HEK293 (cell line): ENCODE measurements around the gene MRPL47.

Experiments used
- CTCF ChIA-PET: fragments of 350-600 bp; formaldehyde crosslinking; extraction: SDS; loops from one replicate; lab custom pipeline; 2021; ENCODE audit warnings: antibody characterized with exemption; lab: Yijun Ruan, JAX
- POLR2A ChIA-PET: fragments of 300-600 bp; formaldehyde crosslinking; extraction: SDS; loops from one replicate; lab custom pipeline; 2020; ENCODE audit warnings: antibody characterized with exemption, inconsistent platforms; lab: Yijun Ruan, JAX
- H3K27ac ChIP-seq: fragments of 200-500 bp; sonication (Bioruptor generic); 2 replicates; pipeline ENCODE4 v1.5.1; 2014; ENCODE audit warnings: low read depth, low read length, control low read depth, inconsistent platforms; ENCODE audit errors: extremely low read depth
- H3K36me3 ChIP-seq, 2 experiments: fragments of 200-500 bp in 1 of 2; sonication (Bioruptor generic) in 1 of 2; 1 replicate in 1 of 2; 2 replicates in 1 of 2; pipeline ENCODE4 v1.5.1; 2014 to 2017; ENCODE audit warnings: inconsistent platforms in 2 of 2, low read length in 2 of 2; ENCODE audit not compliant: control insufficient read depth in 2 of 2, insufficient read depth in 1 of 2
- H3K4me1 ChIP-seq: fragments of 200-500 bp; sonication (Bioruptor generic); 2 replicates; pipeline ENCODE4 v1.5.1; 2014; ENCODE audit warnings: mild to moderate bottlenecking, low read length, inconsistent platforms; ENCODE audit not compliant: control insufficient read depth, insufficient read depth
- H3K4me3 ChIP-seq: 2 replicates; pipeline ENCODE4 v1.5.1; 2011; ENCODE audit warnings: low read depth, mild to moderate bottlenecking, control low read depth, low read length, moderate library complexity
- H3K9me3 ChIP-seq: fragments of 200-500 bp; sonication (Bioruptor generic); 2 replicates; pipeline ENCODE4 v1.5.1; 2014; ENCODE audit warnings: low read depth, low read length, inconsistent platforms; ENCODE audit not compliant: control insufficient read depth, insufficient read depth
- BCL11A ChIP-seq: fragments of 450-650 bp; formaldehyde crosslinking; IDR thresholded peaks from 2 replicates; pipeline ENCODE4 v1.5.1; 2016; ENCODE audit warnings: low read depth, missing biosample characterization, missing genetic modification characterization
- EGR2 ChIP-seq: fragments of 450-650 bp; formaldehyde crosslinking; IDR thresholded peaks from 2 replicates; pipeline ENCODE4 v1.5.1; 2016; ENCODE audit warnings: low read depth, missing biosample characterization, missing genetic modification characterization
- GLI4 ChIP-seq: fragments of 450-650 bp; formaldehyde crosslinking; IDR thresholded peaks from 2 replicates; pipeline ENCODE4 v1.5.1; 2016; ENCODE audit warnings: missing biosample characterization, missing genetic modification characterization
- GLIS1 ChIP-seq: fragments of 450-650 bp; formaldehyde crosslinking; IDR thresholded peaks from 2 replicates; pipeline ENCODE4 v1.5.1; 2016; ENCODE audit warnings: missing biosample characterization, missing genetic modification characterization
- GLIS2 ChIP-seq: fragments of 450-650 bp; formaldehyde crosslinking; IDR thresholded peaks from 2 replicates; pipeline ENCODE4 v1.5.1; 2016; ENCODE audit warnings: missing biosample characterization, missing genetic modification characterization
- HOXC10 ChIP-seq: sonication (generic); formaldehyde crosslinking; IDR thresholded peaks from 2 replicates; pipeline ENCODE4 v1.8.1; 2023; ENCODE audit warnings: mild to moderate bottlenecking, missing genetic modification reagents
- HOXD13 ChIP-seq: sonication (generic); formaldehyde crosslinking; IDR thresholded peaks from 2 replicates; pipeline ENCODE4 v1.8.0; 2022; ENCODE audit warnings: missing genetic modification reagents, borderline replicate concordance
- PRDM4 ChIP-seq: fragments of 450-650 bp; formaldehyde crosslinking; IDR thresholded peaks from 2 replicates; pipeline ENCODE4 v1.5.1; 2017; ENCODE audit warnings: missing biosample characterization, missing genetic modification characterization
- TCF7L2 ChIP-seq: IDR thresholded peaks from 2 replicates; pipeline ENCODE4 v1.6.1; 2011; ENCODE audit warnings: low read depth, mild to moderate bottlenecking, inconsistent platforms, low read length, moderate library complexity, borderline replicate concordance
- ZBTB17 ChIP-seq: fragments of 450-650 bp; formaldehyde crosslinking; IDR thresholded peaks from 2 replicates; pipeline ENCODE4 v1.5.1; 2016; ENCODE audit warnings: missing biosample characterization, missing genetic modification characterization
- ZFP37 ChIP-seq: fragments of 450-650 bp; formaldehyde crosslinking; IDR thresholded peaks from 2 replicates; pipeline ENCODE4 v1.5.1; 2016; ENCODE audit warnings: missing biosample characterization, missing genetic modification characterization
- ZNF121 ChIP-seq: fragments of 450-650 bp; formaldehyde crosslinking; IDR thresholded peaks from 2 replicates; pipeline ENCODE4 v1.5.1; 2016; ENCODE audit warnings: missing biosample characterization, missing genetic modification characterization
- ZNF133 ChIP-seq: fragments of 450-650 bp; formaldehyde crosslinking; IDR thresholded peaks from 2 replicates; pipeline ENCODE4 v1.5.1; 2016; ENCODE audit warnings: missing biosample characterization, missing genetic modification characterization
- ZNF138 ChIP-seq: fragments of 450-650 bp; formaldehyde crosslinking; IDR thresholded peaks from 2 replicates; pipeline ENCODE4 v1.5.1; 2016; ENCODE audit warnings: missing biosample characterization, missing genetic modification characterization, borderline replicate concordance
- ZNF184 ChIP-seq: fragments of 450-650 bp; IDR thresholded peaks from 2 replicates; pipeline ENCODE4 v1.5.1; 2018; ENCODE audit warnings: missing biosample characterization, mild to moderate bottlenecking, missing genetic modification characterization
- ZNF24 ChIP-seq: fragments of 450-650 bp; formaldehyde crosslinking; IDR thresholded peaks from 2 replicates; pipeline ENCODE4 v1.5.1; 2016; ENCODE audit warnings: missing biosample characterization, missing genetic modification characterization
- ZNF366 ChIP-seq: fragments of 450-650 bp; formaldehyde crosslinking; conservative IDR thresholded peaks from 2 replicates; pipeline ENCODE4 v1.5.1; 2016; ENCODE audit warnings: missing biosample characterization, missing genetic modification characterization
- ZNF391 ChIP-seq: fragments of 450-650 bp; formaldehyde crosslinking; IDR thresholded peaks from 2 replicates; pipeline ENCODE4 v1.5.1; 2016; ENCODE audit warnings: low read depth, missing biosample characterization, missing genetic modification characterization, borderline replicate concordance
- ZNF423 ChIP-seq: fragments of 450-650 bp; formaldehyde crosslinking; IDR thresholded peaks from 2 replicates; pipeline ENCODE4 v1.5.1; 2016; ENCODE audit warnings: missing biosample characterization, missing genetic modification characterization
- ZNF530 ChIP-seq: fragments of 450-650 bp; formaldehyde crosslinking; IDR thresholded peaks from 2 replicates; pipeline ENCODE4 v1.5.1; 2016; ENCODE audit warnings: low read depth, missing biosample characterization, missing genetic modification characterization
- ZNF585B ChIP-seq: fragments of 450-650 bp; formaldehyde crosslinking; IDR thresholded peaks from 2 replicates; pipeline ENCODE4 v1.5.1; 2016; ENCODE audit warnings: missing biosample characterization, missing genetic modification characterization
- ZNF610 ChIP-seq: fragments of 450-650 bp; formaldehyde crosslinking; IDR thresholded peaks from 2 replicates; pipeline ENCODE4 v1.5.1; 2016; ENCODE audit warnings: missing biosample characterization, missing genetic modification characterization, borderline replicate concordance
- ZNF621 ChIP-seq: fragments of 450-650 bp; formaldehyde crosslinking; IDR thresholded peaks from 2 replicates; pipeline ENCODE4 v1.5.1; 2017; ENCODE audit warnings: missing biosample characterization, missing genetic modification characterization
- ZNF629 ChIP-seq: fragments of 450-650 bp; formaldehyde crosslinking; IDR thresholded peaks from 2 replicates; pipeline ENCODE4 v1.5.1; 2017; ENCODE audit warnings: missing biosample characterization, missing genetic modification characterization
- ZNF692 ChIP-seq: fragments of 450-650 bp; formaldehyde crosslinking; IDR thresholded peaks from 2 replicates; pipeline ENCODE4 v1.5.1; 2016; ENCODE audit warnings: missing biosample characterization, missing genetic modification characterization
- ZNF76 ChIP-seq: fragments of 450-650 bp; formaldehyde crosslinking; IDR thresholded peaks from 2 replicates; pipeline ENCODE4; 2016; ENCODE audit warnings: low read depth, missing biosample characterization, missing genetic modification characterization, borderline replicate concordance
- ZNF777 ChIP-seq: fragments of 450-650 bp; formaldehyde crosslinking; IDR thresholded peaks from 2 replicates; pipeline ENCODE4 v1.5.1; 2017; ENCODE audit warnings: missing biosample characterization, missing genetic modification characterization, borderline replicate concordance
- ZNF785 ChIP-seq: fragments of 450-650 bp; formaldehyde crosslinking; IDR thresholded peaks from 2 replicates; pipeline ENCODE4 v1.5.1; 2016; ENCODE audit warnings: missing biosample characterization, missing genetic modification characterization
- ZNF830 ChIP-seq: fragments of 450-650 bp; IDR thresholded peaks from 2 replicates; pipeline ENCODE4 v1.5.0; 2018; ENCODE audit warnings: missing biosample characterization, missing genetic modification characterization, low read depth, mild to moderate bottlenecking, moderate library complexity
- ZSCAN30 ChIP-seq: fragments of 450-650 bp; IDR thresholded peaks from 2 replicates; pipeline ENCODE4 v1.5.1; 2018; ENCODE audit warnings: missing biosample characterization, mild to moderate bottlenecking, missing genetic modification characterization, moderate library complexity
- TF ChIP-seq, protein P1 (sequence below): fragments of 450-650 bp; formaldehyde crosslinking; optimal IDR thresholded peaks from 2 replicates; pipeline ENCODE3; 2016; ENCODE audit warnings: missing biosample characterization, mild to moderate bottlenecking, missing genetic modification characterization
- TF ChIP-seq, protein P2 (sequence below): fragments of 450-650 bp; formaldehyde crosslinking; IDR thresholded peaks from 2 replicates; pipeline ENCODE4 v1.5.1; 2016; ENCODE audit warnings: missing biosample characterization, missing genetic modification characterization

Gene MRPL47

GRCh38 chr3:179562591-179563270 is 41.7 kb downstream of the MRPL47 start, which contains the start of gene ACTL6A:
Gene ACTL6A, plus strand, starts transcription at chr3:179562926. Its CDS starts 167 bp downstream, at chr3:179563093.
- ChIA-PET POLR2A (interaction anchor here (0.6 to 1.7 kb wide), 18 partner anchors 11 to 1039 kb away, joined by 3 to 10 read pairs (median 3); partner anchors contain the start of genes GNB4, MFN1, MRPL47 and NDUFB5), CTCF (interaction anchor here (0.6 to 1.0 kb wide), 2 partner anchors 22 to 116 kb away, joined by 3 to 4 read pairs; no protein-coding TSS in a partner anchor)
- peak within 1 kb of the TSS; percentile 99 for H3K4me3 ChIP-seq
- no peaks in the 10 kb centered on the region for H3K4me1 ChIP-seq
- no peaks in the 10 kb centered on the region for H3K9me3 ChIP-seq
- H3K36me3 ChIP-seq: no peaks in the 10 kb centered on the region
- H3K27ac ChIP-seq: peak within 1 kb of the TSS; percentile 74
- no peak for TF ChIP-seq ZNF423 (tag by site-specific recombination)
- 0 out of 2 replicates have a peak, but pooled peaks have one; percentile 40 for TF ChIP-seq ZNF692
- peak; percentile 34; the same call in 1 of the 2 replicates for TF ChIP-seq ZNF76 (tag by site-specific recombination)
- peak; percentile 85 for TF ChIP-seq GLIS2 (tag by site-specific recombination)
- TF ChIP-seq ZFP37 (tag by site-specific recombination): no peak
- TF ChIP-seq ZNF785: no peak
- TF ChIP-seq HOXC10 (CRISPR knock-in tag): no peak
- TF ChIP-seq ZNF133: no peak
- TF ChIP-seq ZNF138 (tag by site-specific recombination): no peak
- no peak for TF ChIP-seq ZNF184
- peak; percentile 66 for TF ChIP-seq ZNF24
- TF ChIP-seq ZNF610 (tag by site-specific recombination): peak; percentile 99
- no peak; the same call in 1 of the 2 replicates for TF ChIP-seq ZNF629 (tag by site-specific recombination)
- TF ChIP-seq ZNF530 (tag by site-specific recombination): no peak
- TF ChIP-seq, protein P1, sequence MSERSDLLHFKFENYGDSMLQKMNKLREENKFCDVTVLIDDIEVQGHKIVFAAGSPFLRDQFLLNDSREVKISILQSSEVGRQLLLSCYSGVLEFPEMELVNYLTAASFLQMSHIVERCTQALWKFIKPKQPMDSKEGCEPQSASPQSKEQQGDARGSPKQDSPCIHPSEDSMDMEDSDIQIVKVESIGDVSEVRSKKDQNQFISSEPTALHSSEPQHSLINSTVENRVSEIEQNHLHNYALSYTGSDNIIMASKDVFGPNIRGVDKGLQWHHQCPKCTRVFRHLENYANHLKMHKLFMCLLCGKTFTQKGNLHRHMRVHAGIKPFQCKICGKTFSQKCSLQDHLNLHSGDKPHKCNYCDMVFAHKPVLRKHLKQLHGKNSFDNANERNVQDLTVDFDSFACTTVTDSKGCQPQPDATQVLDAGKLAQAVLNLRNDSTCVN: peak; percentile 84
- TF ChIP-seq, protein P2, sequence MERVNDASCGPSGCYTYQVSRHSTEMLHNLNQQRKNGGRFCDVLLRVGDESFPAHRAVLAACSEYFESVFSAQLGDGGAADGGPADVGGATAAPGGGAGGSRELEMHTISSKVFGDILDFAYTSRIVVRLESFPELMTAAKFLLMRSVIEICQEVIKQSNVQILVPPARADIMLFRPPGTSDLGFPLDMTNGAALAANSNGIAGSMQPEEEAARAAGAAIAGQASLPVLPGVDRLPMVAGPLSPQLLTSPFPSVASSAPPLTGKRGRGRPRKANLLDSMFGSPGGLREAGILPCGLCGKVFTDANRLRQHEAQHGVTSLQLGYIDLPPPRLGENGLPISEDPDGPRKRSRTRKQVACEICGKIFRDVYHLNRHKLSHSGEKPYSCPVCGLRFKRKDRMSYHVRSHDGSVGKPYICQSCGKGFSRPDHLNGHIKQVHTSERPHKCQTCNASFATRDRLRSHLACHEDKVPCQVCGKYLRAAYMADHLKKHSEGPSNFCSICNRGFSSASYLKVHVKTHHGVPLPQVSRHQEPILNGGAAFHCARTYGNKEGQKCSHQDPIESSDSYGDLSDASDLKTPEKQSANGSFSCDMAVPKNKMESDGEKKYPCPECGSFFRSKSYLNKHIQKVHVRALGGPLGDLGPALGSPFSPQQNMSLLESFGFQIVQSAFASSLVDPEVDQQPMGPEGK (tag by site-specific recombination): peak; percentile 81; the same call in 1 of the 2 replicates
- no peak for TF ChIP-seq ZNF585B (tag by site-specific recombination)
- no peak for TF ChIP-seq TCF7L2
- TF ChIP-seq GLI4 (tag by site-specific recombination): no peak
- TF ChIP-seq EGR2 (tag by site-specific recombination): peak; percentile 98
- TF ChIP-seq ZNF621 (tag by site-specific recombination): no peak
- TF ChIP-seq ZSCAN30 (tag by site-specific recombination): peak; percentile 41
- TF ChIP-seq ZNF121: no peak
- no peak for TF ChIP-seq HOXD13
- TF ChIP-seq ZNF366 (tag by site-specific recombination): peak; percentile 95
- no peak for TF ChIP-seq ZNF830 (tag by site-specific recombination)
- TF ChIP-seq ZNF777 (tag by site-specific recombination): no peak
- TF ChIP-seq ZNF391: no peak
- TF ChIP-seq GLIS1 (tag by site-specific recombination): peak; percentile 74
- peak; percentile 77 for TF ChIP-seq PRDM4
- TF ChIP-seq BCL11A (tag by site-specific recombination): no peak
- TF ChIP-seq ZBTB17 (tag by site-specific recombination): peak; percentile 39; the same call in 1 of the 2 replicates
